GM21786 (cell line): ENCODE data around the gene WDR59.

Experiments used
- ATAC-seq: cut with Tn5 transposase; IDR thresholded peaks from one replicate; pipeline ENCODE4 v1.9.1; 2021; ENCODE audit not compliant: unreplicated experiment

The WDR59 gene

GRCh38 chr16:74903901-74904678, 80.8 kb downstream of the WDR59 start:
- no peak for ATAC-seq

GRCh38 chr16:74903120-74903519, 81.8 kb downstream of the WDR59 start:
- ATAC-seq: no peak

- ATAC-seq: no peak
Observed at GRCh38 chr16:74902161-74902560, 82.8 kb downstream of the WDR59 start.

- ATAC-seq: no peak
Observed at GRCh38 chr16:74901606-74902005, 83.3 kb downstream of the WDR59 start.

- ATAC-seq: no peak
Observed at GRCh38 chr16:74899816-74900215, 85.1 kb downstream of the WDR59 start.

- no peak for ATAC-seq
Observed at GRCh38 chr16:74898659-74899058, 86.3 kb downstream of the WDR59 start.

GRCh38 chr16:74896389-74897370, 88.2 kb downstream of the WDR59 start:
- ATAC-seq: no peak

GRCh38 chr16:74893541-74893940, 91.4 kb downstream of the WDR59 start:
- ATAC-seq: no peak

- ATAC-seq: no peak
Observed at GRCh38 chr16:74892574-74893461, 92.1 kb downstream of the WDR59 start.

- ATAC-seq: no peak
Observed at GRCh38 chr16:74888888-74889287, 96.0 kb downstream of the WDR59 start.

GRCh38 chr16:74888232-74888862, 96.6 kb downstream of the WDR59 start:
- ATAC-seq: no peak

- ATAC-seq: no peak
Observed at GRCh38 chr16:74887084-74887483, 97.8 kb downstream of the WDR59 start.

GRCh38 chr16:74877706-74878105, 107.2 kb downstream of the WDR59 start:
- no peak for ATAC-seq

GRCh38 chr16:74874912-74875546, 109.9 kb downstream of the WDR59 start:
- ATAC-seq: no peak

GRCh38 chr16:74874123-74874522, 110.8 kb downstream of the WDR59 start:
- no peak for ATAC-seq

GRCh38 chr16:74872302-74872701, 112.6 kb downstream of the WDR59 start:
- no peak for ATAC-seq

- no peak for ATAC-seq
Observed at GRCh38 chr16:74871608-74872007, 113.3 kb downstream of the WDR59 start.

- no peak for ATAC-seq
Observed at GRCh38 chr16:74868501-74868900, 116.4 kb downstream of the WDR59 start.

- no peak for ATAC-seq
Observed at GRCh38 chr16:74868035-74868434, 116.9 kb downstream of the WDR59 start.

GRCh38 chr16:74867281-74867849, 117.6 kb downstream of the WDR59 start:
- ATAC-seq: no peak
